GM21528 (cell line): ENCODE measurements around the gene SPATA32.
"Not testable (repeated sequence)": the region's sequence is repeated elsewhere in the genome, so short reads cannot be mapped to it uniquely, and the experiment has no call there.

Experiments used
- ATAC-seq: cut with Tn5 transposase; IDR thresholded peaks from one replicate; pipeline ENCODE4 v1.9.1; 2021; ENCODE audit warnings: mild to moderate bottlenecking, moderate library complexity; ENCODE audit not compliant: unreplicated experiment, low FRiP score

Gene SPATA32, protein sequence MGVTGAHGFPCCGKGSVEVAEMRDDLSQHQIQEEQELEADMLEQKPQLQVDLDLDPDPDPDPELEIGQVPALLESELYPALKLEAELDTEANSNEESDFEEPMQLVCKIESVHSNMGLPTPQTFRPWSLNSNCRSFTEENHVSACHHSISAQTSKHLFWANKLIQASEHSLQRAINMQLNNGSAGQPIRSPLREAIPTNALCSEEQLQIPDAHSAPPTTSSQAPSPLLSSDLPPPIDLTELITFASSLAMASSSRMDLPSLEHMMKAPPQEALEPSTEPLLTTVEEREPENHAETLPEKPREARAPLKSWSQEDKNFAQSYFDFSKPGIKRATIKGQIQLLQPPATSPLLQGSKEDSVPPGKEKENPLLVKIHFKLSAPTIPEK

GRCh38 chr17:45261577-45262515, at the start of gene SPATA32:
Gene SPATA32, minus strand, starts transcription at chr17:45262094. Its CDS starts 78 bp downstream, at chr17:45262016.
- peak; percentile 51 for ATAC-seq

GRCh38 chr17:45311401-45311759, 49.5 kb upstream of the SPATA32 start:
- ATAC-seq, result no peak

DNA sequence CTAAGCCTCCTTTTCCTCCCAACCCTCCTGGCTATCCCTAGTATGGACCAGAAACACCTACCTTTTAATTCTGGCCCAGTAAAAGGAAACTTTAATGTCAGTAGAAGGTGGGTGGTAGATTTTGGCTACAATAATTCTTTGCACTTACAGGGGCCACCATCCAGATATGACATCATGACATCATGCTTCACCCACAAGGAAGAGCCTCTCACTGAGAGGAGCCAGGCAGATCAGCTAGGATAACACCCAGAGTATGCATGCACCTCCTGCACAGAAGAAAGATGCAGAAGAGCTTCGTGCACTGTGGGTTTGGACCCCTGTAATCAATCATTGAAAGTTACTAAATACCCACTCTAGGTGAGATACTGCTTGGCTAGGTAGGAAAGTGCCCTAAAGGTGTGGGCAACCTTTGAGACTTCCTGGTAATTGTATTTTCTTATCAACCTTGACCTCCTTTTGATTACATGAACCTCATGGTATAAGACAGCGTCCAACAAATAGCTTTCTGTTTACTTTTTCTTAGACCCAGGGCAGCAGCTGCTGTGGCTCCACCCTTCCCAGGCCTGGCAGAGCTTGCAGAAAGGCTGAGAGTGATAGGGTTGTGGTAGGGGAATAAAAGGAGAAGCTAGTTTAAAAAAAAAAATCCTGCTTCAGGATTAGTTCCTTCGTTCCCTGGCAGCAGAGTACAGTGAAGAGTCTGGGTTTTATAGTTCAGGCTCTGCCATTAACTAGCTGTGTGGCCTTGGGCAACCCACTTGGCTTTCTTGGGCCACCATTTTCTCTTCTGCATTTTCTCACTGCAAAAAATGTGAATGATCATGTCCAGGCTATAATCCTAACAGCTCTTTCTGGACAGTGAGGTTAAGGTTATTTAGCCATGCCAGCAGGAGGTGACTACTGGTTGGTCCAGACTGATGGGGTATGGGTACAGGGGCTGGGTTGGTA, 48.8 kb upstream of the SPATA32 start:
- ATAC-seq, result no peak

DNA sequence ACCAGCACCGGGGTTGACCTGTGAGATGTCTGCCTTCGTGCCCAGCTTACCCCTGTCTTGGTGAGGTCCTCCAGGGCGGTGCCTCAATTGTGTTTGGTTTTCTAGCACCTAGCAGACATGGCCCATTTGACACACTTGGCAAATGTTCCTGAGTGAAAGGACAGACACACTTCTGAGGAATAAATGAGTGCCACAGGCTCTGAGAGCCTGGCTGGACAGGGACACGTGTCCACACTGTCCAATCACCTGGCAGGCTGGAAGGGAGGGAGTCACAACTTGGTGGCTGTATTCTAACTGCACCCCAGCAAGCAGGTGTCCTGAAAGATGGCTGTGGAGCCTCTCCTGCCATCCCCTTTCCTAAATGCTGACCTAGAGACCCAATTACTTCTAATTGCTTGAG, 47.5 kb upstream of the SPATA32 start:
- no peak for ATAC-seq

- no peak for ATAC-seq
Measured at GRCh38 chr17:45308840-45309239, 46.9 kb upstream of the SPATA32 start.

DNA sequence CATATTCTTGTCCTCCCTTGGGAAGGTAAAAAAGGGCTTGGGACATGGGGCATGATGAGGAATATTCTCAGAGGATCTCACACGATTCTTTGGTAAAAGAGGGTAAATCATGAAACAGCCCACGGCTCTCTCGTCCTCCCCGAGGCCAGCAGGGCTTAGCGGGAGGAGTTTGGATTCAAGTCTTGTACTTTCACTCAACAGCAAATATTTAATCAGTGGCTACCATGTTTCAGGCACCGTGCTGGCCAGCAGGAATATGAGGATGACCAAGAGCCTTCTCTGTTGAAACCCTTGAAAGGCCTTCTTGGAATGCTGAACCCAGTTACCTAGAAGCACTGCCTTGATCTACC, 46.1 kb upstream of the SPATA32 start:
- ATAC-seq, result no peak

DNA sequence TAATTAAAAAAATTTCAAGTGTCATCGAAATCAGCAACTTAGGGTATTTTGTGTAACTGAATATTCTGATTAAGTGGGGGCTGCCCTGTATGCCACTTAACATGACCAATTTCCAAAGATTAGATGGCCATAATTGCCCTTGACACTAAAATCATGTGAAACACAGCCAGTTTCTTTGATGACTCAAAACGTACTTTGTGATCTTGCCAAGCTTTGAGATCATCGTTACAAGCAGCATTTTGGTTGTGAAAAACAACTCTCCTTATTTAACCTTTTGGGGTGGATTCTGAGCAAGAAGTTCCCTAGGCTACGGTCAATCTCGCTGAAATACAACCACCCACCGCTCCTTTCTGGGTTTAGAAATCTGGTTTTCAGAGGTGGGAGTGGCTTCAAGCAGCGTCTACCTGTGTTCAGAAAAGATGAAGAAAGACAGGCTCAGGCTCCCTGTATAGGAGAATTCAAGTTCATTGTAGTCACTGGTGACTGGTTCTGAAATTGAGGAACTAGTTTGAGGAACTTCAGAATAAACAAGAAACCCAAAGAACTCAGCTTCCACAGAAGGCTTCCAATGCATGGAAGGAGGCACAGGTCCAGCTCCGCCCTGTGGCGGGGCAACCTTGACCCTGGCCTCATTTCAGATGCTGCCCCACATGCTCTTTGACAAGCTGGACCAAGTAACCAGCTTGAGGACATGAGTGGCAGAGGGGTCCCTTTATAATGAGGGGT, 45.6 kb upstream of the SPATA32 start:
- no peak for ATAC-seq

GRCh38 chr17:45306623-45307022, 44.7 kb upstream of the SPATA32 start:
- no peak for ATAC-seq

DNA sequence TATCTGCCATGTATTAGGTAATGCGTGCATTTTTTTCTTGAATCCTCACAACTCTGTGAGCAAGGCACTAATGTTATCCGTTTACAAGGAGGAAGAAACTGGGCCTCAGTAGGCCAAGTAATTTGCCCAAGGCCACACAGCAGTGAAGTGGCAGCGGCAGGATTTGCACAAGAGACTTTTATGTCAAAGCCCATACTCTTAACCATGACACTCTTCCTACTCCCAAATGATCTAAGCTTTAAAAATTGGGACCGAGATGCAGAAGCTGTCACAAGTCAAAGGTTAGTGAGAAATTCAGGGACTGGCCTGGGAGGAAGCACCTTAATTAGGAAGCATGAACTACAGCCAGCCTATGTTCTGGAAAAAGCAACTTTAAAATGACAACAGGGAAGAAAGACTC, 44.2 kb upstream of the SPATA32 start:
- no peak for ATAC-seq

DNA sequence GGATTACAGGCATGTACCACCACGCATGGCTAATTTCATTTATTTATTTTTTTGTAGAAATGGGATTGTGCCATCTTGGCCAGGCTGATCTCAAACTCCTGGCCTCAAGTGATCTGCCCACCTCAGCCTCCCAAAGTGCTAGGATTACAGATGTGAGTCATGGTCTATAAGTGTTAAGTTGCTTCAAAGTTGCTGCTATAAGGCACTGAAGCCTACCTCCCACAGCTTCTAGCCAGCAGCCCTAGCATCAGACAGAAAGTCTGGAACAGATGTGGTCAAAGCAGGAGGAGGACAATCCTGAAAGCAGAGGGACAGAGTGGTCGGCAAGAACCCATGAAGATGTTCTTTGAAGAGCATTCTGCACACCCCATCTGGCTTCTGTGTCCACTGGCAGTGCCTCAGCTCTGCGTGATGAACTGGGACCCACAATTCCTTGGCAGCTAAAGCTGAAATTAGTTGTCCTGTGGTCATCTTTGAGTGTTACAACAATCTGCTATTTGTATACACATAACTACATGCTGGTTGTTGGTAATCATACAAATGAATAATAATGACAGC, 43.7 kb upstream of the SPATA32 start:
- no peak for ATAC-seq

- ATAC-seq, result peak; percentile 45
Measured at GRCh38 chr17:45302649-45303173, 40.8 kb upstream of the SPATA32 start.

- not testable (repeated sequence) for ATAC-seq
Measured at GRCh38 chr17:45302220-45302619, 40.3 kb upstream of the SPATA32 start.

GRCh38 chr17:45301674-45302073, 39.8 kb upstream of the SPATA32 start:
- ATAC-seq, result no peak

DNA sequence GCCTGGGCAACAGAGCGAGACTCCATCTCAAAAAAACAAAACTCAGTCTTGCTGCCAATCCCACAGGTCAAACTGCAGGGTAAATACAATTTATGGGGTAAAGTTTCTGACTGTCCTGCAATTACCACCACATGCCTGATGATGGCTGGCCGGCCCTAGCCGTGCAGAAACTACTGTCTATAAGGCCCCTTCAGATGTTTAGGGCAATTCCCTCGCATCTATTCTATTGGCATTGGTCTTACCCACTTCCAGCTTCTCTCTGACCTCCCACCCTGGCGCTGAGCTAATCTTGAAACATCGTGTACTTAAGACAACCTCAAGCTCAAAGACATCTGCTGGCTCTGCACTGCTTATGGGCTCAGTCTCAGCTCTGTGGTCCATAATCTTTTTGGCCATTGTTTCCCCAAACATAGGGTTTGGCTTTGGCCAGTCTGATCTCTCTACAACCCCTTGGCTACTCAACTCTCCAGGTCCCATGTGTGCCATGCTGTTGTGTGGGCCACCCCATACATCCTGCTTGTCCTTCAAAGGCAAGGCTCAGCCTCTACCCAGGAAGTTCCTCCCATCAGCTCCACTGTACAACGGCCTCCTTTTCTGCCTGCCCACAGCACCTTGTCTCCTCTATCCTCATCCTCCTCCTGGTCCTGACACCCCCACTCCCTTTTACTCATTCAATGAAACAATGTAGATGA, 38.3 kb upstream of the SPATA32 start:
- ATAC-seq, result no peak

- no peak for ATAC-seq
Measured at GRCh38 chr17:45299361-45299760, 37.5 kb upstream of the SPATA32 start.

GRCh38 chr17:45298546-45299285, 36.8 kb upstream of the SPATA32 start:
- no peak for ATAC-seq

GRCh38 chr17:45296833-45297124, 34.9 kb upstream of the SPATA32 start:
- no peak for ATAC-seq
